Right renal pelvis (tissue), 4 donors: ENCODE data around the gene HES2. TPM values are rescaled to one million over a fixed set of nuclear protein-coding genes. Genes with fewer than 3 reads are reported as not detected.
"Not testable (repeated sequence)": the region's sequence is repeated elsewhere in the genome, so short reads cannot be mapped to it uniquely, and the experiment has no call there.

Source experiments
- DNase-seq, 4 donors: peaks; one replicate each; pipeline ENCODE4 v3.0.0-alpha.2; 2013; ENCODE audit warnings: low read depth in 4 of 4, low spot score in 3 of 4, missing footprints in 1 of 4
- polyA plus RNA-seq, 4 donors: library from polyadenylated mRNA; unstranded; fragments of 120-200 nt; gene quantifications; one replicate each; pipeline ENCODE4 v1.2.1, GENCODE V29; 2013; ENCODE audit not compliant: insufficient read length in 4 of 4

The HES2 gene
- polyA plus RNA-seq, 4 donors, result 0.27 to 0.73 (median 0.53) TPM

GRCh38 chr1:6454856-6455751 is 35.4 kb upstream of the HES2 start:
- DNase-seq, result no peak

DNA sequence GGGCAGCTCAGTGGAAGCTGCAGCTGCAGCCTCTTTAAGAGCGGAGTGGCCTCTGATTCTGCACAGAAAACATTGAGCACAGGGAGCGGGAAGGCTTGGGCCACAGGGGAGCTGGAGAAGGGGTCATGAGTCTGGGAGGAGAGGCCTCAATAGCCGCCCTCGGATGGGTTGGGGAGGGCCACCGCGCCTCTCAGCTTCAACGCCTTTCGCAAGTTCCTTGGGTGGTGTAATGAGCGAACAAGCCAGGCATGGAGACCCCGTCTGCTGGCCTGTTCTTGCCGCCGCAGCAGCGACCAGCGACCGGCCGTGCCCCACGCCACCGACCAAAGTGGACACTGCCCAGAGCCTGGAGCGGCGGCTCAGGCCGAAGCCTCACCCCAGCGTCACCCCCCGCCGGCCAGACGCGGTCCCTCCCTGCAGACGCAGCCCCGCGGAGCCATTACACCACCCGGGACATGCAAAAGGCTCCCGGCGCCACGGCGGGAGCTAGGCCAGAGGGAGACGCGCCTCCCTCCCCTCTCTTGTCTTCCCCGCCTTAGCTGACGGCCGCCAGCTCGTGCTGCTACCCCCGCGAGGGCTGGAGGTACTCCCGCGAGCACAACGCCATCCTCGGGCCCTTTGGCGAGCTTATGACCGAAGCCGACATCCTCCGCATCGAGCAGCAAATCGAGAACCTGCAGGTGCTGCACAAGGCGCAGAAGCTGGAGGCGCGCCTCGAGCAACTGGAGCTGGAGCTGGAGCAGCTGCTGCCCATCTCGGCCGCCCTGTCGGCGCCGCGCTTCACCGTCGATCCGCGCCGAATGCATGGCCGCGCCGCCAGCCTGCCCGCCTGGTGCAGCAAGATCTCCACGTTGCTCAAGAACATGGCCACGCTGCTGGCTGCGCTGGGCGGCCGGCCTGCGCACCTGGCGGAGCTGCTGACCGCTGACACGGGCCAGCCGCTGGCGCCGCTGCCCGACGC is 34.5 kb upstream of the HES2 start:
- DNase-seq, result not testable (repeated sequence)

DNA sequence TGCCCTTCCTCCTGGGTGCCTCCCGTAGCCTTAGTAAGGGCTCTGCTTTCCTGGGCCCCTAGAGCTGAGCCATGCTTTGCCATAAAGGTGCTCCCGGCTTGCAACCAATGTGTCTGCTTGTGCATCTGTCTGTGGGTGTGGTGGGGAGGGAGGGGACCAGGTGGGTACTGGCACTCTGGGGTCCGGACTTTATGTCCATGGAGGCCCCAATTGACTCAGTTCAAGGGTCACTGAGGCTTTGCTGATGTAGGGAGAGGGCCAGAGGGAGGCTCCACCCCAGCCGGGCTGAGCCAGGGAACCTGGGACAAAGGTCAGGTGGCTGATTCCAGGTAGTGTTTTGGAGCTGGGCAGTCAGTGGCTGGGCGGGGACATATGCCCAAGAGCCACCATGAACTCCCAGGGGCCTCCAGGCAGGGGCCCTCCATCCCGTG is 31.2 kb upstream of the HES2 start:
- no peak for DNase-seq

DNA sequence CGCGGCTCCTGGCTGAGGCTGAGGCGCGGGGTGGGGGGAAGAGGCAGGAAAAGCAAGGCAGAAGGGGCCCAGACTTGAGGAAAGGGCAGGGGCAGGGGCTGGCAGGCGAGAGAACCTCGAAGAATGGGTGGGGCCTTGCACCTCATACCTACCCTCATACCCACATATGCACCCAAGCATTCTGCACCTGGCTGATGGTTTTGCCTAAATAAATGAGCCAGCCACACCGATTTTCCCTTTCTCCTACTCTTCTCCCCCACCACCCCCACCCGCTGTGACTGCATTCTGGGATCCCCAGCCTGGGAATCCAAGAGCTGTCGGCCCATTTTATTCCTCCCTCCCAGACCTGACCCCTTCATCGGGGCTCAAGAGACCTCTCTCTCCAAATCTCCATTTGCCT is 30.8 kb upstream of the HES2 start:
- DNase-seq, result not testable (repeated sequence)

- no peak for DNase-seq
Measured at GRCh38 chr1:6450005-6450450, 30.3 kb upstream of the HES2 start.

- DNase-seq, result no peak
Measured at GRCh38 chr1:6448749-6449631, 29.3 kb upstream of the HES2 start.

- DNase-seq, result no peak
Measured at GRCh38 chr1:6447818-6448748, 28.4 kb upstream of the HES2 start.

GRCh38 chr1:6447016-6447817 is 27.5 kb upstream of the HES2 start:
- no peak for DNase-seq

DNA sequence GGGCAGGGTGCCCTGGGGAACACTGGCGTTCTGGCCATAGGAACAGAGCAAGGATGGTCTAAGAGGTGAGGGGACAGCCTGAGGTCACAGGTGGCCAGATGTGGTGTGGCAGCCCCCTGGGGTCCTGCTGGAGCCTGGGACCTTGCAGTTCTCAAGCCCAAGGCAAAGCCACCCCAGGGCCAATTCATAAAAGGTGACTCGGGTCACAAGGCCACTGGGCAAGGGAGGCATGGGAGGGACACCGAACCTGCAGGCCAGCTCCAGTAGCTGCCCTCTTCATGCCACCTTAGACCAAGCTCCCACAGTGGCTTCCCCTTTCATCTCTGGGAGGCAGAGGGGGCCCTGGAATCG is 26.9 kb upstream of the HES2 start:
- no peak for DNase-seq

- not testable (repeated sequence) for DNase-seq
Measured at GRCh38 chr1:6445929-6446328, 26.2 kb upstream of the HES2 start.

GRCh38 chr1:6445062-6445763 is 25.5 kb upstream of the HES2 start:
- no peak for DNase-seq

GRCh38 chr1:6444377-6444776 is 24.7 kb upstream of the HES2 start:
- no peak for DNase-seq

DNA sequence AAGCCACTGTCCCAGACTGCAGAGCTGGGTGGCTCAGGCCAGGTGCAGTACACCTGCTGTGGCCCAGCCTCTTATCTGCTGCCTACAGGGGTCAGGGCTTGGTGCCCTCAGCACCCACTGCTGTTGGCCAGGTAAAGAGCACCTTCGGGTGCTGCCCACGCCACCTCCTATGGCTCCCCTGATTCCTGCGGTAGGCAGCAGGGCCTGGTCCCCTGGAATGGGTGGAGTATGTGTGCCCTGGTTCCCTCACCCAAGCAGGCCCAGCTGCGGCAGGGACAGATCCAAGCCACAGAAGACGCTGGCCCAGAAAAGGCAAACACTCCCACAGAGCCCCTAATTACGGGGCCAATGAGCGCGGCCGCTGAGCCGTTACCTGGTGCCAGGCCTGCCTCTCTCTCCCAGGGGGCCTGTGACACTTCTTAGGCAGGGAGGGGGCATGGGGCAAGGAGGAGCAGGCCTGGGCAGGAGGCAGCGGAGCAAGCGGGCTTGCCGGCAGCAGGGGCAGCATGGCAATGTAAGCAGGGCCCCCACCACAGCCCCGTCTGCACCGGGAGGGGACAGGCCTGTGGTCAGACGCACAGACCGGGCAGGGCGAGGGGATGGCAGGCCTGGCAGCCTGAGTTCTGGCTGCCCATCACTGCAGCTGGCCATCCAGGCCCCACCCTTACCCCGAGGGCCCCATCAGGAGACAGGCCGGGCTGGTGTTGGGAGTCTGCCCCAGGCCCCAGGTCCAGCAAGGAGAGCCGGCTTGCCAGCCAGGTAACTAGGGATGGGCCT is 23.8 kb upstream of the HES2 start:
- no peak for DNase-seq

GRCh38 chr1:6441586-6441985 is 21.9 kb upstream of the HES2 start:
- no peak for DNase-seq

DNA sequence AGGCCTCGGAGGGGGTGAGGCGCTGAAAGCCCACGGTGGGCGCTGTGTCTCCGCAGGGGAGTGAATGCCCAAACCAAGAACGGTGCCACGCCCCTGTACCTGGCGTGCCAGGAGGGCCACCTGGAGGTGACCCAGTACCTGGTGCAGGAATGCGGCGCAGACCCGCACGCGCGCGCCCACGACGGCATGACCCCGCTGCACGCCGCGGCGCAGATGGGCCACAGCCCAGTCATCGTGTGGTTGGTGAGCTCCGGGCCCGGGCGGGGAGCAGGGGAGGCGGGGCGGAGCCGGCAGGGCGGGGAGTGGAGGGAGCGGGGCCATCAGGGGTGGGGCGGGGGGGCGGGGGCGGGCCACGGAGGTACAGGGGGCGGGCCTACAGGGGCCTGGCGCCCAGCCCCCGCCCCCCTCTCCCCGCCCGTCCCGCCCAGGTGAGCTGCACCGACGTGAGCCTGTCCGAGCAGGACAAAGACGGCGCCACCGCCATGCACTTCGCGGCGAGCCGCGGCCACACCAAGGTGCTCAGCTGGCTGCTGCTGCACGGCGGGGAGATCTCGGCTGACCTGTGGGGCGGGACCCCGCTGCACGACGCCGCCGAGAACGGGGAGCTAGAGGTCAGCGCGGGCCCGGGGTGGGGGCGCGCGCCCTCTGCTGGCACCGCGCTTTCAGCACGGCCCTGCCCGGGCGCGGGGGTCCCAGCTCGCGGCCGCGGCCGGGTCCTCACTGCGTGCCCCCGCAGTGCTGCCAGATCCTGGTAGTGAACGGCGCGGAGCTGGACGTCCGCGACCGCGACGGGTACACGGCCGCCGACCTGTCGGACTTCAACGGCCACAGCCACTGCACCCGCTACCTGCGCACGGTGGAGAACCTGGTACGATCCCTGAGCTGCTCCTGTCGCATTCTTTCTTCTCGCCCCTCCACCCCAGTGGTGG is 20.7 kb upstream of the HES2 start:
- no peak for DNase-seq

DNA sequence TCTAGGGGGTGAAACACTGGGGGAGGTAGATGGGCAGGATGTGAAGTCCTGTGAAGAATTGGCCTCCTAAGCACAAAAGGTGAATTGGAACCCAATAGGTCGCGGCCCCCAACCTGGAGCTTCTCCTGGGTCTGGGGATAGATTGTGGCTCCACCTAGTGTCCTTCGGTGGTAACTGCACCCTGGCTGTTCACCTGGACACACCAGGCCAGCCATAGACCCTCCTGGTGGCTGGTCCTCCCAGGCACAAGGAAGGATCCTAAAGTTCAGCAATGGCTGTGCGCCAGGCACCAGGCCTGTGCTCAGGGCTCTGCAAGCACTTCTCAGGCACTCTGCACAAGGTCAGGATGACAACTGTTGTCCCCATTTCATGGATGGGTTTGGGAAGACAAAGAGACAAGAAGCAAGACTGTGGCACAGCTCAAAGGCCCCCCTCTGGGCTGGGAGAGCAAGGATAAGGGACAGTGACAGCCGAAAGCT is 18.4 kb upstream of the HES2 start:
- no peak for DNase-seq
